ENCODE measurements around the gene LRRC49.

GRCh38 chr15:70867911-70868467 lies 24.6 kb upstream of the LRRC49 start:
- TF ChIP-seq CTCF (IDR thresholded peaks at IDR 0.05) (no peak), POLR2AphosphoS5 (IDR thresholded peaks at IDR 0.05) (peak in 1 of 3 donors; percentile 14), POLR2A (IDR thresholded peaks at IDR 0.05) (no peak)
